GM21825 (cell line): ENCODE measurements around the gene SLC6A9.
A peak's percentile ranks its signal among the peaks of the same experiment; 100 is the strongest.

ENCODE experiments used
- ATAC-seq: cut with Tn5 transposase; IDR thresholded peaks from one replicate; pipeline ENCODE4 v1.9.1; 2021; ENCODE audit warnings: mild to moderate bottlenecking, moderate library complexity; ENCODE audit not compliant: unreplicated experiment

SLC6A9 gene

GRCh38 chr1:43973981-43974442 lies 57.2 kb downstream of the SLC6A9 start:
- ATAC-seq: no peak

- no peak for ATAC-seq
Measured at GRCh38 chr1:43971336-43971980, 59.8 kb downstream of the SLC6A9 start.

- no peak for ATAC-seq
Measured at GRCh38 chr1:43970911-43971310, 60.4 kb downstream of the SLC6A9 start.

GRCh38 chr1:43970502-43970901 lies 60.8 kb downstream of the SLC6A9 start:
- ATAC-seq: no peak

GRCh38 chr1:43969746-43970466 lies 61.4 kb downstream of the SLC6A9 start, which contains the start of gene DPH2:
DPH2 (plus strand) TSS chr1:43970010; CDS start chr1:43970176, 166 bp downstream.
- ATAC-seq: peak; percentile 71

- ATAC-seq: no peak
Measured at GRCh38 chr1:43969416-43969745, 61.9 kb downstream of the SLC6A9 start.

- no peak for ATAC-seq
Measured at GRCh38 chr1:43968348-43968948, 62.8 kb downstream of the SLC6A9 start.

GRCh38 chr1:43965316-43965715 lies 65.9 kb downstream of the SLC6A9 start:
- no peak for ATAC-seq

GRCh38 chr1:43963890-43964289 lies 67.4 kb downstream of the SLC6A9 start:
- ATAC-seq: no peak

GRCh38 chr1:43963006-43963405 lies 68.3 kb downstream of the SLC6A9 start:
- ATAC-seq: no peak

- no peak for ATAC-seq
Measured at GRCh38 chr1:43962324-43962723, 68.9 kb downstream of the SLC6A9 start.

- ATAC-seq: no peak
Measured at GRCh38 chr1:43961692-43962091, 69.6 kb downstream of the SLC6A9 start.

- no peak for ATAC-seq
Measured at GRCh38 chr1:43960798-43961197, 70.5 kb downstream of the SLC6A9 start.

GRCh38 chr1:43958351-43959255 lies 72.7 kb downstream of the SLC6A9 start:
- ATAC-seq: no peak

GRCh38 chr1:43957407-43958040 lies 73.7 kb downstream of the SLC6A9 start:
- no peak for ATAC-seq

GRCh38 chr1:43956234-43956633 lies 75.0 kb downstream of the SLC6A9 start:
- ATAC-seq: no peak

- no peak for ATAC-seq
Measured at GRCh38 chr1:43954036-43954435, 77.2 kb downstream of the SLC6A9 start.

GRCh38 chr1:43953361-43953760 lies 77.9 kb downstream of the SLC6A9 start:
- ATAC-seq: no peak

GRCh38 chr1:43952731-43953346 lies 78.4 kb downstream of the SLC6A9 start:
- no peak for ATAC-seq
